Thymus (tissue), 11 donors: ENCODE measurements around the gene ARL4A. TPM values are rescaled to one million over a fixed set of nuclear protein-coding genes. Genes with fewer than 3 reads are reported as not detected.

Experiments used
- DNase-seq, 9 donors: peaks; one replicate each; pipeline ENCODE4 v3.0.0-alpha.2; 2013; ENCODE audit warnings: low spot score in 9 of 9, low read depth in 6 of 9, missing footprints in 1 of 9
- H3K27ac ChIP-seq, 2 donors: one replicate each; pipeline ENCODE4 v1.5.1; 2013; ENCODE audit warnings: control low read depth in 1 of 2, low read depth in 1 of 2, low read length in 1 of 2, mild to moderate bottlenecking in 1 of 2, moderate library complexity in 1 of 2
- H3K27me3 ChIP-seq, 2 donors: one replicate each; pipeline ENCODE4 v1.5.1; 2013; ENCODE audit warnings: low read length in 1 of 2; ENCODE audit not compliant: control insufficient read depth in 2 of 2, insufficient read depth in 1 of 2
- H3K36me3 ChIP-seq, 2 donors: one replicate each; pipeline ENCODE4 v1.5.1; 2013; ENCODE audit warnings: low read length in 1 of 2, mild to moderate bottlenecking in 1 of 2, moderate library complexity in 1 of 2; ENCODE audit not compliant: control insufficient read depth in 2 of 2, insufficient read depth in 2 of 2
- H3K4me1 ChIP-seq, 2 donors: one replicate each; pipeline ENCODE4 v1.5.1; 2013; ENCODE audit warnings: low read length in 2 of 2; ENCODE audit not compliant: control insufficient read depth in 2 of 2, insufficient read depth in 2 of 2
- H3K4me3 ChIP-seq, 2 donors: one replicate each; pipeline ENCODE4 v1.5.1; 2013; ENCODE audit warnings: low read length in 2 of 2, control low read depth in 1 of 2, mild to moderate bottlenecking in 1 of 2
- H3K9me3 ChIP-seq, 2 donors: one replicate each; pipeline ENCODE4 v1.5.1; 2013; ENCODE audit warnings: low read length in 1 of 2, mild to moderate bottlenecking in 1 of 2; ENCODE audit not compliant: control insufficient read depth in 2 of 2, insufficient read depth in 1 of 2
- WGBS: extraction: QIAGEN DNeasy Blood & Tissue Kit; methylation state at CpG from one replicate; pipeline ENCODE4 v1.1.7; 2013; 5-methylcytosine and 5-hydroxymethylcytosine counted together
- polyA plus RNA-seq: library from polyadenylated mRNA; stranded (reverse); fragments of 200-250 nt; gene quantifications from one replicate; pipeline ENCODE4 v1.2.3, GENCODE V29; 2013
- total RNA-seq: library from RNA; stranded (reverse); fragments of 120-200 nt; gene quantifications from one replicate; pipeline ENCODE4 v1.2.4, GENCODE V29; 2013
- donor health status: healthy.

The ARL4A gene
- total and polyA plus RNA-seq, 2 donors = 28.2 to 70.3 TPM

GRCh38 chr7:12706900-12707536 lies 19.6 kb downstream of the ARL4A start:
- Histone ChIP-seq H3K27me3 (no peaks in the 10 kb centered on the region), H3K27ac (peak overlapping the region in 1 of 2 donors; percentile 31), H3K9me3 (no peaks in the 10 kb centered on the region)

GRCh38 chr7:12708314-12708713 lies 20.9 kb downstream of the ARL4A start:
- no peak overlapping the region for H3K27ac ChIP-seq
- no peaks in the 10 kb centered on the region for H3K4me1 ChIP-seq
- no peaks in the 10 kb centered on the region for H3K27me3 ChIP-seq
- no peaks in the 10 kb centered on the region for H3K36me3 ChIP-seq
- no peak for DNase-seq
- no peak overlapping the region for H3K4me3 ChIP-seq
- no peaks in the 10 kb centered on the region for H3K9me3 ChIP-seq

More at GRCh38 chr7:12706900-12707536, 19.6 kb downstream of the ARL4A start:
- Histone ChIP-seq H3K36me3 (no peaks in the 10 kb centered on the region), H3K4me3 (no peak overlapping the region), H3K4me1 (no peaks in the 10 kb centered on the region)
- DNase-seq = no peak

GRCh38 chr7:12709726-12710502 lies 22.5 kb downstream of the ARL4A start:
- WGBS = 96% methylated on average over 2 of the region's 2 CpGs
- Histone ChIP-seq H3K4me3 (no peak overlapping the region), H3K27ac (no peak overlapping the region), H3K27me3 (no peaks in the 10 kb centered on the region), H3K4me1 (no peaks in the 10 kb centered on the region), H3K9me3 (no peaks in the 10 kb centered on the region), H3K36me3 (no peaks in the 10 kb centered on the region)
- no peak for DNase-seq

DNA sequence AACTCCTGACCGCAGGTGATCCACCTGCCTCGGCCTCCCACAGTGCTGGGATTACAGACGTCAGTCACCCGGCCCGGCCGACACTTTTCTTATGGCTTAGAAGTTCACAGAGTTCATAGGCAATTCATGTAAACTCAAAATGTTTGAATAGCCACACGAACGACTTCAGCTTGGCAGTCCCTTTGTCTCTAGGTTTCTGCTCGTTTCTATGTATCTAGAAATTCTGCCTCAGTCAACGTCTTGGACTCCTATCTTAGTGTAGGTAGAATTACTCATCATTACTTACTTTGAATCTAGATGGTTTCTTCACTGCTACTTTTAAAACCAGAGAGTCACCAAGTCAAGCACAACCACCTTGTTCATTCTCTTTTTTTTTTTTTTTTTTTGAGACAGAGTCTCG lies 23.7 kb downstream of the ARL4A start:
- H3K27ac ChIP-seq = no peak overlapping the region
- no peaks in the 10 kb centered on the region for H3K36me3 ChIP-seq
- WGBS = 95% methylated on average over 11 of the region's 11 CpGs
- H3K27me3 ChIP-seq = no peaks in the 10 kb centered on the region
- peaks cover 0 to 9% of the 10 kb centered on the region in 2 donors for H3K4me1 ChIP-seq
- no peaks in the 10 kb centered on the region for H3K9me3 ChIP-seq
- no peak for DNase-seq
- H3K4me3 ChIP-seq = no peak overlapping the region

- WGBS = 94% methylated on average over 2 of the region's 2 CpGs
- no peaks in the 10 kb centered on the region for H3K36me3 ChIP-seq
- H3K27me3 ChIP-seq = no peaks in the 10 kb centered on the region
- H3K4me1 ChIP-seq = peaks cover 0 to 12% of the 10 kb centered on the region in 2 donors
- H3K9me3 ChIP-seq = no peaks in the 10 kb centered on the region
- no peak overlapping the region for H3K4me3 ChIP-seq
- no peak overlapping the region for H3K27ac ChIP-seq
- no peak for DNase-seq
Measured at GRCh38 chr7:12712236-12712635, 24.8 kb downstream of the ARL4A start.

GRCh38 chr7:12713625-12714378 lies 26.4 kb downstream of the ARL4A start:
- Histone ChIP-seq H3K4me3 (no peak overlapping the region), H3K27me3 (no peaks in the 10 kb centered on the region), H3K9me3 (no peaks in the 10 kb centered on the region), H3K4me1 (peaks cover 0 to 12% of the 10 kb centered on the region in 2 donors), H3K36me3 (no peaks in the 10 kb centered on the region), H3K27ac (peak overlapping the region; percentile 16 to 19)
- no peak for DNase-seq
- 100% methylated on average over 1 of the region's 1 CpG for WGBS

DNA sequence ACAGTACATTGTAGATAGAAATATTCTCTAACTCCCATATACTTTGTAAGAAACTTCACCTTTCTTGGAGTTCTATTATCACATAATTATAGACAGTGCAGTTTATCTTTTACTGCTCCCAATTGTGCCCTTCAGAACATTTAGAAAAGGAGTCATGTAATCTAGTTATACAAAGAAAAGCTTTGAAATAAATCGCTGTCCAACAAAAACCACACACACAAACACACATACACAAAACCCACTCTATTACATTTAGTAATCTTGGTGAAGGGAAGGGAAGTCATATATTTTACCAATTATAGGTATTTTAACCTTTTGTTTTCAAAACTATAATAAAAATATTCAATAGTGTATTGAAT lies 26.9 kb downstream of the ARL4A start:
- 100% methylated on average over 1 of the region's 1 CpG for WGBS
- no peak for DNase-seq
- H3K4me1 ChIP-seq = peaks cover 0 to 17% of the 10 kb centered on the region in 2 donors
- H3K4me3 ChIP-seq = no peak overlapping the region
- no peaks in the 10 kb centered on the region for H3K36me3 ChIP-seq
- H3K27ac ChIP-seq = no peak overlapping the region
- no peaks in the 10 kb centered on the region for H3K9me3 ChIP-seq
- no peaks in the 10 kb centered on the region for H3K27me3 ChIP-seq

DNA sequence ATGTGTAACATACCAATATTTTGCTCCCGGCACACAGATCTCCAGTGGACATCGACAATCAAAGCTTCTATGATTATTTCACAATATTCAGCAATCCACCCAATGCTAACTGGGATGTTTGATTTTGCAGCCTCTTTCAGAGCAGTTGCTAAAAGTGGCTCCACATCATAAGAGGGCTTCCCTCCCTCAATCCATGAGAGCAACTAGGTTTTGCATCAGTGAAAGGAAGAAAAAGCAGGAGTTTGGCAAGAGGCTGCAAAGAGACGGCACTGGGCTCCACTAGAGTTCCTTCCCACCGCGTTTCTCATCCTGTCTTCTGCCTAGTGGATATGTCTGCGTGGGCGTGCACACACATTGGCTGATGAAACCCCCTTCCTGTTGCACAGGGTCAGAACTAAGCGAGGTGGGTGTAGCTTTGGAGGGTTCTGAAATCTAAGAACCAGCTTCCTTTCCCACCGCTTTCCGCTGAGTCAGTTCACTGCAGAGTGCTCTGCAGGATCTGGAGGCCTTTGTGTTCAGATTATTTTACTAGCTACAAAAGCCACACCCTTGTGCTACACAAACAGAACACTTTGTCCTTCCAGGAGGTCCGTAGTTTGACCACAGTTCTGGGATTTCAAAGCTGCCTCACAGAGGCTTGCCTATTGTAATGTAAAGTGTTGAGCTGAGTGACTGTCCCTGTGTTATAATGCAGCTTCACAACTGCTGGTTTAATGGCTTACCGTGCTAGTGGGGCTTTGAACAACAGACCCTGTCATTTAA lies 28.1 kb downstream of the ARL4A start:
- H3K27me3 ChIP-seq = no peaks in the 10 kb centered on the region
- WGBS = 28% methylated on average over 12 of the region's 12 CpGs
- peak overlapping the region; percentile 46 to 53 for H3K27ac ChIP-seq
- DNase-seq = peak; percentile 14 to 73 (median 38)
- H3K9me3 ChIP-seq = no peaks in the 10 kb centered on the region
- no peaks in the 10 kb centered on the region for H3K36me3 ChIP-seq
- H3K4me1 ChIP-seq = peaks cover 0 to 18% of the 10 kb centered on the region in 2 donors
- H3K4me3 ChIP-seq = no peak overlapping the region
